Activated effector memory CD4-positive, alpha-beta T cell treated with Interleukin-2 at 50 U/mL for 16 hours (primary cell): ENCODE data around the gene PRKN.

Experiments
- DNase-seq: peaks from one replicate; pipeline ENCODE4 v3.0.0-alpha.2; 2020

The PRKN gene

GRCh38 chr6:161305860-161306259, 1421.7 kb downstream of the PRKN start:
- no peak for DNase-seq

DNA sequence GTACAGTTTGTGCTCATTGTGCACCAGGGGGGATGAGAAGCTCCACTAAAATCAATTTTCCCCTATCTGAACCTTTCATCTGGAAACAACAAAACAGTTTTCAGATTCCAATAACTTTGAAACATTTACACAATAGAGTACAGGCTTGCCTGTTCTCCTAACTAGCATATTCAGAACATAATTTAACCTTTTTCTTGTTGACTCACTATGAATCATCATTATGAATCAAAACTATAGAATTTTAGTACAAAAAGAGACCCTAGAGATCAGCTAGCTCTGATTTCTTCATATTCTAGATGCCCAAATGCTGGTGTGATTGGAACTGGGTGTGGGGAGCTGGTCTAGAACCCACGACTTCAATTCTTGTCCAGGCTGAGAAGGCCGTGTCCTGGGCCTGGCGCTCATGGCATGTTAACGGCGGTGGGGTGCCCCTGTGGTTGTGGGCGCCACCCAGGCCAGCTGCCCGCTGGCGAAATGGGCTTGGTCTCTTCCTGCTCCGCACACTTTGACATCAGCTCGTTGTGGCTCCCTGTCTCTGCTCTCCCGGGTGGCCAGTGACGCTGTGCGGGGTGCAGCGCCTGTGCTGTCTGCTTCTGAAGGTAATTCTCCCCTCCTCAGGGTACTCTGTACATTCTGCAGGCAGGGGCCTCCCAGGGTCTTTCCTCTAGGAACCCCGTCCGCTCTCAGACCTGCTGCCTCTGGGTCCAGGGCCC, 1423.8 kb downstream of the PRKN start:
- no peak for DNase-seq

- DNase-seq = no peak
These were observed 1424.6 kb downstream of the PRKN start for GRCh38 chr6:161302949-161303348.

GRCh38 chr6:161301338-161301737, 1426.2 kb downstream of the PRKN start:
- no peak for DNase-seq

DNA sequence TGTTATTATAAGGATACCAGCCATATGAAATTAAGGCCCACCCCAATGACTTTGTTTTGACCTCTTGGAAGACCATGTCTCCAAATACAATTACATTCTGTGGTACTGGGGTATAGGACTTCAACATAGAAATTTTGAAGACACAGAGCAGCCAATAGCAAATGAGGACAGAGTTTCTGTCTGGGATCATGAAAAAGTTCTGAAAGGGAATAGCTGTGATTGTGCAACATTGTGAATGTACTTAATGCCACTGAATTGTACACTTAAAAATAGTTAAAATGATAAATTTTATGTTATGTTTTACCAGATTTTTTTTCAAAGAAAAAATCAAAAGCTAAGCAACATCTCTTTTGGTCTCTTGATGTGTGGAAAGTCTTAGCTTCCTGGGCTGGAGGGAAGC, 1426.7 kb downstream of the PRKN start:
- DNase-seq = no peak

DNA sequence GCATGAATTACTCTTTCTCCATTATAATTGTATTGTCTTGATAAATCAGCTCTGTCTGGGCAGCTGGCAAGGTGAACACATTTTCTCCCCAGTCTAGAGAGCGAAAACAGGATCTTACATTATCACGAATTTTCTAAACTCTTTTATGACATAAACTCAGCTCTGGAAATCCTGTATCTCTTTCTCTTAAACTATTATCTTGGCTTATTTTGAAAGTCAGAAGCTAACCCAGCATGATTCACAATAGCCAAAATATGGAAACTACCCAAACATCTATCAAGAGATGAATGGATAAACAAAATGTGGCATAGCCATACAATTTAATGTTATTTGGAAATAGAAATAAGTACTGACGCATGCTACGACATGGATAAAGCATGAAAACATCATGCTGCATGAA, 1427.8 kb downstream of the PRKN start:
- no peak for DNase-seq
